HG03097 (cell line): ENCODE results near the gene RHEX.
"Not testable (repeated sequence)": the region's sequence is repeated elsewhere in the genome, so short reads cannot be mapped to it uniquely, and the experiment has no call there.

ENCODE experiments used
- ATAC-seq: cut with Tn5 transposase; IDR thresholded peaks from one replicate; pipeline ENCODE4 v1.9.1; 2021; ENCODE audit not compliant: unreplicated experiment, low FRiP score

RHEX gene

GRCh38 chr1:206029484-206029883 is 23.5 kb upstream of the RHEX start:
- no peak for ATAC-seq

GRCh38 chr1:206030191-206030590 is 22.8 kb upstream of the RHEX start:
- no peak for ATAC-seq

GRCh38 chr1:206030714-206031113 is 22.3 kb upstream of the RHEX start:
- peak; percentile 65 for ATAC-seq

GRCh38 chr1:206032380-206033140 is 20.4 kb upstream of the RHEX start:
- ATAC-seq, result no peak

GRCh38 chr1:206035027-206035426 is 17.9 kb upstream of the RHEX start:
- ATAC-seq, result no peak

GRCh38 chr1:206036663-206037455 is 16.1 kb upstream of the RHEX start:
- no peak for ATAC-seq

- no peak for ATAC-seq
These were observed 15.4 kb upstream of the RHEX start for GRCh38 chr1:206037581-206037980.

GRCh38 chr1:206039046-206039973 is 13.7 kb upstream of the RHEX start:
- no peak for ATAC-seq

- no peak for ATAC-seq
These were observed 12.6 kb upstream of the RHEX start for GRCh38 chr1:206040328-206040727.

GRCh38 chr1:206041640-206042039 is 11.3 kb upstream of the RHEX start:
- peak; percentile 44 for ATAC-seq

- no peak for ATAC-seq
These were observed 5.7 kb upstream of the RHEX start for GRCh38 chr1:206047271-206047670.

GRCh38 chr1:206048582-206048981 is 4.4 kb upstream of the RHEX start:
- ATAC-seq, result no peak

GRCh38 chr1:206049293-206049692 is 3.7 kb upstream of the RHEX start:
- ATAC-seq, result peak; percentile 42

GRCh38 chr1:206049919-206050600 is 2.9 kb upstream of the RHEX start:
- no peak for ATAC-seq

- peak; percentile 84 for ATAC-seq
These were observed 2.2 kb upstream of the RHEX start for GRCh38 chr1:206050655-206051235.

- not testable (repeated sequence) for ATAC-seq
These were observed 625 bp upstream of the RHEX start for GRCh38 chr1:206052231-206052865.

- ATAC-seq, result not testable (repeated sequence)
These were observed 643 bp downstream of the RHEX start for GRCh38 chr1:206053616-206054015.

- not testable (repeated sequence) for ATAC-seq
These were observed 2.2 kb downstream of the RHEX start for GRCh38 chr1:206055069-206055625.
